HG03469 (cell line): ENCODE results near the gene DUS2.
A peak's percentile ranks its signal among the peaks of the same experiment; 100 is the strongest.
"Not testable (repeated sequence)": the region's sequence is repeated elsewhere in the genome, so short reads cannot be mapped to it uniquely, and the experiment has no call there.

ENCODE experiments used
- ATAC-seq: cut with Tn5 transposase; IDR thresholded peaks from one replicate; pipeline ENCODE4 v1.9.1; 2021; ENCODE audit warnings: mild to moderate bottlenecking, moderate library complexity, moderate number of reproducible peaks; ENCODE audit not compliant: unreplicated experiment

The DUS2 gene

GRCh38 chr16:68022728-68023537, at the start of gene DUS2, which contains the start of gene DDX28:
Gene DUS2 (plus strand): TSS chr16:68023284. CDS start chr16:68038024, 14,740 bp downstream.
Gene DDX28 (minus strand): TSS chr16:68023232. CDS start chr16:68023202, 30 bp downstream.
- peak; percentile 57 for ATAC-seq

DNA sequence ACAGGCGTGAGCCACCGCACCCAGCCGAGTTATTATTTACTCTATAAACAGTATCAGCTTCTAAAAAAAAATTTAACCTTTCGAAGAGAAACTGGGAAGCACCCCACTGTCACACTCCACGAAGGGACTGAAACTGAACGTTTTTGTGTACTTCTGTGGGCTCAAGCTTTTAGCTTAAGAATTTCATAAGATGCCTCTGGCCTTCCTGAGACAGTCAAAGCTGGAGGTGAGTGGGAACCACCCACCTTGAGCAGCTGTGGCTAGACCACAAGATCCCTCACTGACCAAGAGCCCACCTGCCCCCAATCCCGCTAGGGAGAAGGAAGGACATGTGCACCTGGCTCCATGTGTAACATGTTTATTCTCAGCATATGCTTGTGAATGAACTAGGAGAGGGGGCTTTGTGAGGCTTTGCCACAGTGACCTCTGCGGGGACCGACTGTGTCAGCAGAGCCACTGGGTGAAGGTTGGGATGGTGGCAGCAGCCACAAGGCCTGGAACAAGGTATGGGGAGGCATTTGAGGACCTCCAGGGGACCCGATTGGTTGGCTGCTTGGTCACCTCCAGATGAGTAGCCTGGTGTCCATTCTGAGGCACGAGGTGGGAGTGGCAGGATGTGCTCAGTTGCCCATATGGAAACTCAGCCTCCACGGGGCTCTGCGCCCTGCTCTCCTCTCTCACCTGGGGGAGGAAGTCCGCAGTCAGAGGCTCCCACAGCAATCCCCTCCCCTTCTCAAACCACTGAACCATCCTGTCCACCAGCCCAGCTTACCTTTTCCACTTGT, 47.6 kb upstream of the DUS2 start:
- ATAC-seq: no peak

GRCh38 chr16:67976205-67976604, 46.9 kb upstream of the DUS2 start:
- no peak for ATAC-seq

GRCh38 chr16:67977005-67977404, 46.1 kb upstream of the DUS2 start:
- no peak for ATAC-seq

DNA sequence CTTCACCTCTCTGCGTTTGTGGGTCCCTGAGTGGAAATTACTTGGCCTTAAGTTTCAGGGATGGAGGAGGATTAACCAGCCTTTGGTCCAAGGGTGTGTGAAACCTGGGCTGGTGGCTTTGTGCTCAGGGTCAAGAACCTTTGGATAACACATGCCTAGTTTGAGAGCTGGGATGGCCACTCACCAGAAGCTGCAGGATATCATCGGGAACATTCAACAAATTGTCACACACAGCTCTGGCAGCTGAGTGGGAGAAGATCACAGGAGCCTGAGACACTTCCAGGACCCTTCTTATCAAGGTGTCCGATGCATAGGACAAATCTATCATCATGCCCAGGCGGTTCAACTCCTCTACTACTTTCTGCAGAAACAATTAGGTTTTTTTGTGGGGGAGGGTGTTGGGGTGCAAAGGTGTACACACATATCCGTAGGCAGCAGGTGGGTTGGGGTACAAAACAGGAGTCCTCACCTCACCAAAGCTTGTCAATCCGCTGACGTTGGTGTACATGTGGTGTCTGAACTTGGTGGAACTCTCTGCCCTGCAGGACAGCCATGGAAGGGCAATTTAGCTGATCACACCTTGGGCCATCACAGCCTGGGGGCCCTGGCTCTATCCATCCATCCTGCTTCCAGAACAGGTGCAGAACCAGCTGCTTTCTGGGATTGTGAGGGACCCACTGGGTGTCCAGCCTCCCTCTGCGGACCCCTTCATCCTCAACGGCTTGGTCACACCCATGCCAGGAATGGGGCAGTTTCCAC, 45.4 kb upstream of the DUS2 start:
- ATAC-seq: no peak

- no peak for ATAC-seq
These were observed 43.0 kb upstream of the DUS2 start, which contains the start of gene DPEP3 for GRCh38 chr16:67979955-67980678. Gene DPEP3 (minus strand): TSS chr16:67980499. CDS start chr16:67980380, 119 bp downstream.

GRCh38 chr16:67982011-67982696, 40.9 kb upstream of the DUS2 start:
- ATAC-seq: no peak

- ATAC-seq: no peak
These were observed 36.1 kb upstream of the DUS2 start for GRCh38 chr16:67986949-67987348.

- ATAC-seq: no peak
These were observed 35.5 kb upstream of the DUS2 start for GRCh38 chr16:67987460-67988160.

- no peak for ATAC-seq
These were observed 34.4 kb upstream of the DUS2 start for GRCh38 chr16:67988675-67989074.

DNA sequence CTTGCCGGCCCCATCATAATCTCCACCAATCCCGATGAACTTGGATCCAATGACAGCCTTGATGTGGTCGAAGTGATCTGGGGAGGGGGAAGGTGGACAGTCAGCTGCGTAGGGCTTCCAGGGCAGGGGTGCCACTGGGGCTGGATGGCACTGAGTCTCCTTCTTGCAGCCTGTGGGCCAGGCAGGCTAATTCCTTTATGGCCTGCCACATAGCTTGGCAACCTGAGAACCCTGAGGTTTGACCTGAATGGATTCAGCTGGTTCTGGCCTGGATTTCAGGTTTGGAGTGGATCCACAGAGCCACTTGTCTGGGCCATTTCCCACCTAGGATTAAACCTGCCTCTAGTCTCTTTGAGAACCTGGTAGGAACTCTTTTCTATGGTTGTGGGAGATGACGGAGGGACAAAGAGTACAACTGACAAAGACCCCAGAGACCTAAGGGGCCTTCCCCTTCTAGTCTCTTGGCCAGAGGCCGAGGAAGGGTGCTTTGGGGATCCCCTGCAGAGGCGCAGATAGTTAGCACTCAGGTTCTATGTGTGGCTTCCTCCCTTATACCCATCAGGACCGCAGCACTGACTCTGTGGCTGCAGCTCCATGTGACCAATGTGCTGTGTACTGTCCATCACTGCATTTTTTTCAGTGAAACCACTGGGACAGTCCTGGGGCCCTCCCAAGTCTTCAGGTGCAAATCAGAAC, 33.6 kb upstream of the DUS2 start:
- ATAC-seq: no peak

DNA sequence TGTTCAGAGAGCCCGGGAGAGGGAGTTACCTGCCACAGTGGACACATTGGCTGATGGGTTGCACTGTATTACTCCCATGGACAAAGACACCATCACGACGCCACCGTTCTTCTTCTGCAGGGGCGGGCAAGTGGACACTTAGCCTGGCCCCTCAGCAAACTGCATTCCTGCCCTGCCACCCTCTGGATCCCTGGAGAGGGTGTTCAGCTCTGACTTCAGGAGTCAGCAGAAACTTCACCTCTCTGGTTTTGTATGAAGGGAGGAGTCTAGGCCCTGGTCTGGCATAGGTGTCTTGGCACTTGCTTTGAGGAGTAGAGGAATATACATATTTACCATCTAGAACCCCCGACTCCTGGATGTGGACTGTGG, 33.1 kb upstream of the DUS2 start:
- no peak for ATAC-seq

DNA sequence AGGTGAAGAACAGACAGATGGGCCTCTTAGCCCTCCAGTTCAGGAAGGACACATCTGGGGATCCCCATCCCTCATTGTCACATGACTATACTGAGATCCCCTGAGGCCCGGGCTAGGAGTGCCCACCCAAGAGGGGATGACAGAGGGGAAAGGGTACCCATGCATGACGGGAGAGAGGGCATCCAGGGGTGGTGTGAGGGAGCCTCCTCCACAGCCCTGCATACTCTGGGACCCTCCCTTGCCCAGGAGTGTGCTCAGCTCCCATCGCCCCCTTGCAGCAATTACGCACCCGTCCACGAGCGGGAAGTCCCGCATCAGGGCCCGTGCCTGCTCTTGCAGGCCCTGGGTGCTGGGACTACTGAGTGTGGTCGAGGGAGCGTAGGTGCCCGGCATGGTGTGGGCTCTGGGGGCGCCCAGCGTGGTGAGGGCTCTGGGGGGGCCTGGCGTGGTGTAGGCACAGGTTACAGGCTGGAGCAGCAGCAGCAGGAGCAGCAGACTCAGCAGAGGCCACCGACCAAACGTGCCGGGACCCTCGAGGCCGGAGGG, 30.4 kb upstream of the DUS2 start:
- no peak for ATAC-seq

GRCh38 chr16:67993207-67994039, 29.7 kb upstream of the DUS2 start:
- ATAC-seq: peak; percentile 47

DNA sequence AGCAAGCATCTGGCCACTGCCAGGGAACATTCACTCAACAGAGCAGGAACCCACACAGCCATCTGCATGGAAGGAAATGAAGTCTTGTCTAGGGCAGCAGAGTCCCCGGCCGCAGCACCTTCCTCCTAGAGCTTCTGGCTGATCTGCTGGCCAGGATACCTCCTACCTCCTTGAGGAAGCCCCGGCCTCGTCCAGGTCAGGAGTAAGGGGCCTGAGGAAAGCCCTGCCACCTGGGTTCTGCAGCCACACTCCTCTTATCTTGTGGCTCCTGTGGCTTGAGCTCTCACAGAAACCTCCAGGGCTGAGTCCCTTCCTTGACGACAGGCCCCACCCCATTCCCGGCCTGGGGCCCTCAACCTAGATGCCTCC, 29.1 kb upstream of the DUS2 start:
- not testable (repeated sequence) for ATAC-seq

GRCh38 chr16:67995423-67995822, 27.7 kb upstream of the DUS2 start:
- no peak for ATAC-seq

DNA sequence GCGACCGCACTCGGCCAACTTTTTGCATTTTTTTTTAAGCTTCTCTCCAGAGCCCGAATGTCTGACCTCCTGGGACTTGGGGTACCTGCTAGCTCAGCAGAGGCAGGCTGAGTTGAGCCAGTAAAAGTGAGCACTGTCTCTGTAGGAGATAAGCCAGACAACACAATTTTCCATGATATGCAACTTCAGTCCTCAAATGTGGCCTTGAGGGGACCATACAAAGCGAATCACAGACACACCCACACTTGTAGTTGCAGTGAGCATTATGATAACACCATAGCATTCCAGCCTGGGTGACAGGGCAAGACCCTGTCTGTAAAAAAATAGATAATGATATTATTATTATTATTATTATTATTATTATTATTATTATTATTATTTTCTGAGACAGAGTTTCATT, 26.4 kb upstream of the DUS2 start:
- no peak for ATAC-seq
